ENCODE results near the gene MS4A4E. TPM values are rescaled to one million over a fixed set of nuclear protein-coding genes. Genes with fewer than 3 reads are reported as not detected.
A peak's percentile ranks its signal among the peaks of the same experiment; 100 is the strongest.
"Not testable (repeated sequence)": the region's sequence is repeated elsewhere in the genome, so short reads cannot be mapped to it uniquely, and the experiment has no call there.

MS4A4E gene
- total RNA-seq, 1 experiment from 2014 or later, result not detected

DNA sequence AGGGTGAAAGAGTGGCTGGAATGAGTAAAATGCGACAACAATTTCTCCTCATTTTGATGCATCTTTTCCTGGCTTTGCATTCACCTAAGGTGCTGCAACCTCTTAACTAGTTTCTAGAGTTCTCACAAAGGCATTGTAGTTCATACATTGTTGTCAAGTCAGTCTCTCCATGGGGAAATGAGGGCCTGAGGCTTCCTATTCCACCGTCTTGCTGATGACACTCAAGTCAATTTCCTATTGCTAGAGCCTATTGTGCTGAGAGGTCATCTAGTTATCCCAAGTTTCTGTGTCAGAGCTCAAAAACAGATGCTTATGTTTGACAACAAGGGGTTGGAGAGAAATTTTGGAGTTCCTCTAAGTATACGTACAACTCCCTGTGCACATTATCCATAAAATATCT is 48.4 kb downstream of the MS4A4E start:
- Histone ChIP-seq H3F3A (ENCODE audit: insufficient read depth, low read depth) (no peaks in the 10 kb centered on the region), H3K4me2 (no peak overlapping the region), H3K4me1 (replicated peaks; ENCODE audit: insufficient read depth) (no peaks in the 10 kb centered on the region), H3K27ac (no peak overlapping the region), H3K4me3 (no peak overlapping the region), H3K36me3 (ENCODE audit: low read depth) (no peaks in the 10 kb centered on the region), H2AFZ (no peak overlapping the region), H3K79me2 (ENCODE audit: low read depth) (no peaks in the 10 kb centered on the region), H3K9me2 (ENCODE audit: insufficient read depth) (no peaks in the 10 kb centered on the region), H3K9me3 (ENCODE audit: insufficient read depth, low read depth) (no peaks in the 10 kb centered on the region), H4K20me1 (ENCODE audit: insufficient read depth) (no peaks in the 10 kb centered on the region), H3K27me3 (ENCODE audit: insufficient read depth, low read depth) (no peaks in the 10 kb centered on the region)
- CTCF ChIA-PET, result no interaction called here
- BruUV-seq (replicated peaks), result no TSS peak
- no peak for DNase-seq
- intact Hi-C loops (cut with micrococcal nuclease; ENCODE audit: unreplicated experiment), result loop anchor here (5.0 kb wide), 1 partner anchor 272 kb away; no protein-coding TSS in a partner anchor
- no peak for TF ChIP-seq EZH2 (IDR thresholded peaks at IDR 0.05; ENCODE audit: low read depth)
- TF ChIP-seq, protein P1, sequence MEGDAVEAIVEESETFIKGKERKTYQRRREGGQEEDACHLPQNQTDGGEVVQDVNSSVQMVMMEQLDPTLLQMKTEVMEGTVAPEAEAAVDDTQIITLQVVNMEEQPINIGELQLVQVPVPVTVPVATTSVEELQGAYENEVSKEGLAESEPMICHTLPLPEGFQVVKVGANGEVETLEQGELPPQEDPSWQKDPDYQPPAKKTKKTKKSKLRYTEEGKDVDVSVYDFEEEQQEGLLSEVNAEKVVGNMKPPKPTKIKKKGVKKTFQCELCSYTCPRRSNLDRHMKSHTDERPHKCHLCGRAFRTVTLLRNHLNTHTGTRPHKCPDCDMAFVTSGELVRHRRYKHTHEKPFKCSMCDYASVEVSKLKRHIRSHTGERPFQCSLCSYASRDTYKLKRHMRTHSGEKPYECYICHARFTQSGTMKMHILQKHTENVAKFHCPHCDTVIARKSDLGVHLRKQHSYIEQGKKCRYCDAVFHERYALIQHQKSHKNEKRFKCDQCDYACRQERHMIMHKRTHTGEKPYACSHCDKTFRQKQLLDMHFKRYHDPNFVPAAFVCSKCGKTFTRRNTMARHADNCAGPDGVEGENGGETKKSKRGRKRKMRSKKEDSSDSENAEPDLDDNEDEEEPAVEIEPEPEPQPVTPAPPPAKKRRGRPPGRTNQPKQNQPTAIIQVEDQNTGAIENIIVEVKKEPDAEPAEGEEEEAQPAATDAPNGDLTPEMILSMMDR (conservative IDR thresholded peaks at IDR 0.05), result no peak
- POLR2A ChIA-PET (ENCODE audit: unreplicated experiment), result no interaction called here

DNA sequence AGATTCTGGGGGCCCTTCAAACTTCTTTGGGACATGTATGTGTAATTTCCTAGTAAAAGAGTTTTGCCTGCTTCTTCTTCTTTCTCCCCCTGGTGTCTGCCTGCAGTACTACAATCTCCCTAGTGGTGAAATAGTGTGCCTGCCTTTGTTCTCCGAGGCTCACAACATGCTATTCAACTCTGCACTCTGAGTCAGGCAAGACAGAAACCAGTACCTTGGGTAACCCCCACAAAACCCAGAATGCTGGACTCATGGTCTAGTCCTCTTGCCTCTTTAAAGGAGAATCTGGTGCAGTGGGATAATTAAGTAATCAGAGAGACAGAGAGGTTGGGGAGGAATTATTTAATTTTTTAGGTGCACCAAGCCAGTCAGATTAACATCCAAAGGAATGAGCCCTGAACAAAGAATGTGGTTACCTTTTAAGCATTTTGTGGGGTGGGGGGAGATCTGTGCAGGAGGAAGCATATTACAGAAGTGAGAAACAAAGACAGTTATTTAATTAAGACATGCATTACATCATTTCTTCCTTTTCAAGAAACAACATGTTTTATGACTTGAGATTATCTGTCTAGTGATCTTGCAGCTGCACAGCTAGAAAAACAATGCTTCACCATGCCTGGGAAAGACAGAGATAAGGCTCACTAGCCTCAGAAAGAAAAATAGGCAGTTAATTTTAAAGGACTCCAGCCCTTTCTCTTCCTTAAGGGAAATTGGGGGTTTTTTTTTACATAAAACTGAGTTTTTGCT is 49.1 kb downstream of the MS4A4E start:
- H2AFZ ChIP-seq, result no peak overlapping the region

GRCh38 chr11:60192564-60192963 is 50.4 kb downstream of the MS4A4E start:
- BruUV-seq (replicated peaks); H3K4me3 ChIP-seq; POLR2A ChIA-PET (ENCODE audit: unreplicated experiment); H3K36me3 ChIP-seq (ENCODE audit: low read depth); H4K20me1 ChIP-seq (ENCODE audit: insufficient read depth); CTCF ChIA-PET; H3K79me2 ChIP-seq (ENCODE audit: low read depth); H3K4me1 ChIP-seq (replicated peaks; ENCODE audit: insufficient read depth); H3K9me2 ChIP-seq (ENCODE audit: insufficient read depth); H3K4me2 ChIP-seq; H3F3A ChIP-seq (ENCODE audit: insufficient read depth, low read depth); H3K27ac ChIP-seq; H3K9me3 ChIP-seq (ENCODE audit: insufficient read depth, low read depth); H3K27me3 ChIP-seq (ENCODE audit: insufficient read depth, low read depth); DNase-seq; H2AFZ ChIP-seq: not testable (repeated sequence)
- intact Hi-C loops (cut with micrococcal nuclease; ENCODE audit: unreplicated experiment), result loop anchor here (2.0 to 5.0 kb wide), 2 partner anchors 270 to 370 kb away; no protein-coding TSS in a partner anchor

More for the DNA sequence above, 49.1 kb downstream of the MS4A4E start:
- Histone ChIP-seq H3K36me3 (ENCODE audit: low read depth) (no peaks in the 10 kb centered on the region), H3K4me3 (no peak overlapping the region), H3K79me2 (ENCODE audit: low read depth) (no peaks in the 10 kb centered on the region), H4K20me1 (ENCODE audit: insufficient read depth) (no peaks in the 10 kb centered on the region), H3F3A (ENCODE audit: insufficient read depth, low read depth) (no peaks in the 10 kb centered on the region), H3K4me2 (no peak overlapping the region), H3K4me1 (replicated peaks; ENCODE audit: insufficient read depth) (no peaks in the 10 kb centered on the region), H3K9me2 (ENCODE audit: insufficient read depth) (no peaks in the 10 kb centered on the region), H3K27me3 (ENCODE audit: insufficient read depth, low read depth) (no peaks in the 10 kb centered on the region), H3K9me3 (ENCODE audit: insufficient read depth, low read depth) (no peaks in the 10 kb centered on the region), H3K27ac (no peak overlapping the region)
- intact Hi-C loops (cut with micrococcal nuclease; ENCODE audit: unreplicated experiment), result loop anchor here (2.0 to 5.0 kb wide), 2 partner anchors 272 to 371 kb away; no protein-coding TSS in a partner anchor
- BruUV-seq (replicated peaks), result no TSS peak
- peak; percentile 43 to 51 for DNase-seq
- ChIA-PET CTCF (no interaction called here), POLR2A (ENCODE audit: unreplicated experiment) (no interaction called here)
- no peak for TF ChIP-seq EZH2 (IDR thresholded peaks at IDR 0.05; ENCODE audit: low read depth)
- TF ChIP-seq, protein P1 (conservative IDR thresholded peaks at IDR 0.05), result peak; percentile 91

DNA sequence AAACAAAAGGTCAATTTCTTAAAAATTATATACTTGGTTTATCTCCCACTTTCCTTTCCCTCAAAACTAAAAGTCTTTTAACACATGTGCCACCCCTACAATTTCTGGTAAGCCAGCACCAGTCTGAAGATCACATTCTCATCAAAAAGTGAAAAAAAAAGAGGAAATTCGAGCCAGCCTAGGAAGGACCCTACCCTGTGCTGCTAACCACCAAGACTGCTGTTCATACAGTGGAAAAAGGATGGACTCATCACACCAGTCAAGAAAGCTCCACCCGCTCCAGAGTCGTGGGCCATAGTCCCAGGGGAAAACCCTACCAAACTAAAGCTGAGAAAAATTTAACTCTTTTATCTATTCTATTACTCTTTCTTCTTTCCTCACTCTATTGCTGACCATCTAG is 54.5 kb downstream of the MS4A4E start:
- H3K79me2 ChIP-seq (ENCODE audit: low read depth); H3K4me3 ChIP-seq; H3K4me1 ChIP-seq (replicated peaks; ENCODE audit: insufficient read depth); H3K9me3 ChIP-seq (ENCODE audit: insufficient read depth, low read depth); BruUV-seq (replicated peaks); DNase-seq; intact Hi-C loops (cut with micrococcal nuclease; ENCODE audit: unreplicated experiment); H3K9me2 ChIP-seq (ENCODE audit: insufficient read depth); CTCF ChIA-PET; H4K20me1 ChIP-seq (ENCODE audit: insufficient read depth); H3K36me3 ChIP-seq (ENCODE audit: low read depth); H2AFZ ChIP-seq; POLR2A ChIA-PET (ENCODE audit: unreplicated experiment); H3K27me3 ChIP-seq (ENCODE audit: insufficient read depth, low read depth); H3K27ac ChIP-seq; H3K4me2 ChIP-seq; H3F3A ChIP-seq (ENCODE audit: insufficient read depth, low read depth): not testable (repeated sequence)

GRCh38 chr11:60186128-60186527 is 56.8 kb downstream of the MS4A4E start:
- H3K9me2 ChIP-seq (ENCODE audit: insufficient read depth); BruUV-seq (replicated peaks); H3F3A ChIP-seq (ENCODE audit: insufficient read depth, low read depth); H3K4me2 ChIP-seq; H3K36me3 ChIP-seq (ENCODE audit: low read depth); intact Hi-C loops (cut with micrococcal nuclease; ENCODE audit: unreplicated experiment); H3K4me1 ChIP-seq (replicated peaks; ENCODE audit: insufficient read depth); H3K4me3 ChIP-seq; POLR2A ChIA-PET (ENCODE audit: unreplicated experiment); H3K27ac ChIP-seq; H3K9me3 ChIP-seq (ENCODE audit: insufficient read depth, low read depth); CTCF ChIA-PET; H2AFZ ChIP-seq; DNase-seq; H3K27me3 ChIP-seq (ENCODE audit: insufficient read depth, low read depth); H3K79me2 ChIP-seq (ENCODE audit: low read depth); H4K20me1 ChIP-seq (ENCODE audit: insufficient read depth): not testable (repeated sequence)

DNA sequence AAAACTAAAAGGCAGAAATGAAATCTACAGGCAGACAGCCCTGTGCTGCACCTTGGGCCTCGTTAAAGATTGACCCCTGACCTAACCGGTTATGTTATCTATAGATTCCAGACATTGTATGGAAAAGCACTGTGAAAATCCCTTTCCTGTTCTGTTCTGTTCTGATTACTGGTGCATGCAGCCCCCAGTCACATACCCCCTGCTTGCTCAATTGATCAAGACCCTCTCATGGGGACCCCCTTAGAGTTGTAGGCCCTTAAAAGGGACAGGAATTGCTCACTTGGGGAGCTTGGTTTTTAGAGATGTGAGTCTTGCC is 57.5 kb downstream of the MS4A4E start:
- not testable (repeated sequence) for BruUV-seq (replicated peaks); H3K4me3 ChIP-seq

More for the DNA sequence above, 57.5 kb downstream of the MS4A4E start:
- H2AFZ ChIP-seq, result peak overlapping the region; percentile 13; the same call in 1 of the 2 replicates
- CTCF ChIA-PET; H3F3A ChIP-seq (ENCODE audit: insufficient read depth, low read depth); H3K9me2 ChIP-seq (ENCODE audit: insufficient read depth); H3K36me3 ChIP-seq (ENCODE audit: low read depth); intact Hi-C loops (cut with micrococcal nuclease; ENCODE audit: unreplicated experiment); H3K79me2 ChIP-seq (ENCODE audit: low read depth); H4K20me1 ChIP-seq (ENCODE audit: insufficient read depth); H3K9me3 ChIP-seq (ENCODE audit: insufficient read depth, low read depth); DNase-seq; H3K27me3 ChIP-seq (ENCODE audit: insufficient read depth, low read depth); H3K4me1 ChIP-seq (replicated peaks; ENCODE audit: insufficient read depth); H3K27ac ChIP-seq; POLR2A ChIA-PET (ENCODE audit: unreplicated experiment); H3K4me2 ChIP-seq: not testable (repeated sequence)

All from PC-9 (cell line).